Measurements from ENCODE around the gene ZFP64.
"Not testable (repeated sequence)": the region's sequence is repeated elsewhere in the genome, so short reads cannot be mapped to it uniquely, and the experiment has no call there.

The ZFP64 gene

DNA sequence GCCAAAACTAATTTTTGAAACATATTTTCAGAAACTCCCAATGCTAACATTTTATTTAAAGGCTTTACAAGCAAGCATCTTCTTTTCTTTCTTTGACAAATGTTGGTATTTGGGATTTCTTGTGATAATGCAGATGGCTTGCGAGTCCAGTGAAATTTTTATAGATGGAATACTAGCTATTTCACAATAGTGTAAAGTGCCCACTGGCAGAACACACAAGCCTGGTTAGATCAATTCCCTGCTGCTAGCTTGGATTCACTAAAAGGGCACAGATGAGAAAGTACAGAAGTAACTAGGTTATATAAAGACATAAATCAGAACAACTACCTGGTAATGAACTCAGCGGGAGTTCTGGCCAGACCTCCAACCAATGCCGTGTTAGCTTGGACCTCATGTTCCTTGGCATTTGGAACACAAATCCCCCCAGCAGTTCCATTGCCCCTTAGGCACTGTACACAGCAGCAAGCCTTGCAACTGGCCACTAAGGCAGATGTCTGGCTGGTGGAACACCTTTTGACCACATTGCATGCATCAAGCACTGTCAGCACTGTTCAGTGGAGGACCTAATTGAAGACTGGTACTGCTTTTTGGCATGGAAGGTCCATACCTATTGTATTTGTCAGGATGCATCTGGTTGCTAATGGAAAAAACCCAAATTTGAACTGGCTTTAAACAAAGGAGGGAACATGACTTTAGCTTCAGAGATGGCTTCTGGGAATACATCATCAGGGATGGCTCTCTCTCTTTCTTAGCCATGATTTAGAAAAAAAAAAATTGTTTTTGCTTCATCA, 15.6 kb upstream of the ZFP64 start:
- in situ Hi-C loops (cut with HindIII; ENCODE audit: low sequenced_read_pairs), result no loop called here

DNA sequence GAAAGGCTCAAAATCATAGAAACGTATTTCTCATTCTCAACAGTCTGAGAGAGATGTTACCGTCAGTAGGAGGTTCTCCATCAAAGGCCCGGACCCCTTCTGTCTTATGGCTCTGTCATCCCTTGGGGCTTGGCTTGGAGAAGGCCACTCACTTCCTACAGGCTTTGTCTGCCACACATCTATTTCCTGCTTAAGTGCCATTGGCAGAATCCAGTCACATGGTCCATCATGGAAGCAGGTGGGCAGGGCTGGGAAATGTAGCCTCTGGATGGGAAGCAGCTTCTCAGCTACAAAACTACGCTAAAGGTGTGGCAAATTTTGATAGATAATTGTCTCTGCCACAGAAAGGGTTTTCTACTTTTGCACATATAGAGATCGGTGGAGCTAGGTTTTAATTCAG, 12.6 kb upstream of the ZFP64 start:
- in situ Hi-C loops (cut with HindIII; ENCODE audit: low sequenced_read_pairs), result no loop called here

DNA sequence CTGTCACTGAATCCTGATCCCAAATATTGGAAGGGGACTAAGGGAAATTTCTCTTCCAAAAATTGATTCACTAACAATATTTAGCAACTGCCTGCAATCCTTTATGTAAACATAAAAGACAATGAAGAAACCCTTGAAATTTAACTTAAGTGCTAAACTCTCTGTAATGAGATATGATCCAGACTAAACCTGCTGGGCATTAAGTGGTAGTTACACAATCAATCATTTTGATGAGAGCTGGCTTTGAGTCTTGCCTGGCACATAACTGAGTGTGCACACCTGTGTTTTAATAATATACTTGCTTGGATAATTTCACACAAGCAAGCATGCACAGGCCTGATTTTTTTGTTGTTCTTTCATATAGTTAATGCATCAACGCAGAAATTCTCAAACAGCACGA, 9.8 kb upstream of the ZFP64 start:
- in situ Hi-C loops (cut with HindIII; ENCODE audit: low sequenced_read_pairs), result no loop called here

DNA sequence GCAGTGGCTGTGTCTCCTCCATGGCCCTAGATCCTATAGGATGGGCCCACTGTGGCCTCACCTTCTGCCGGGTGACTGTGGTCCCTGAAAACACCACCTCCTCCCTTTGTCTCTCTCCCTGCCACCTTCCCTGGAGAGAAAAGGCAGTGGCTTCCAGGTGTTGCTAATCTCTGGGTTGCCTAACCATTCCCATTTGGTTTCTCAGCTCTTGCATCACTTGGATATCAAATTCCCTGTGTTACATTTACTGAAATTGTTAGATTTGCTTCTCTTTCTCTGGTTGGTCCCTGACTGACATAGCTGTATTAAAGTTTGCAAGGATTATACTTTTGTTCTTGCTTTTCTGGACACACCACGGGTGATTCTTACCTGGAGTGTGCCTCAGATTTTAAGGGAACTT, 9.3 kb upstream of the ZFP64 start:
- in situ Hi-C loops (cut with HindIII; ENCODE audit: low sequenced_read_pairs), result no loop called here

DNA sequence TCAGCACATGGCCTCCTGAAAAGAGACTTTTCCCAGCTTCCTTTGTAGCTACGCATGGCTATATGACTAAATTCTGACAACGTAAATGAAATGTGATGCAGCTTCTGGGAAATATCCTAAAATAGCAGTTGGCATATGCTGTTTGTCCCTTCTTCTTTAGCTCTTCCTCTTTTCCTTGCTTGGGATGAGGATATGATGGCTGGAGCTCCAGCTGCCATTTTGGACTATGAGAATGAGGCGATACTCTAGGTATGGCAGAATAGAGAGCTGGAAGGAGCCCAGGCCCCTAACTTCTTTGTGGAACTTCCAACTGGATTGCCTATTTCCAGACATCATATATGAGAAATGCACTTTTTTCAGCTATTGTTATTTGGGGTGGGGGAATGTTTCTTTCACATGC, 5.3 kb upstream of the ZFP64 start:
- in situ Hi-C loops (cut with HindIII; ENCODE audit: low sequenced_read_pairs), result no loop called here

DNA sequence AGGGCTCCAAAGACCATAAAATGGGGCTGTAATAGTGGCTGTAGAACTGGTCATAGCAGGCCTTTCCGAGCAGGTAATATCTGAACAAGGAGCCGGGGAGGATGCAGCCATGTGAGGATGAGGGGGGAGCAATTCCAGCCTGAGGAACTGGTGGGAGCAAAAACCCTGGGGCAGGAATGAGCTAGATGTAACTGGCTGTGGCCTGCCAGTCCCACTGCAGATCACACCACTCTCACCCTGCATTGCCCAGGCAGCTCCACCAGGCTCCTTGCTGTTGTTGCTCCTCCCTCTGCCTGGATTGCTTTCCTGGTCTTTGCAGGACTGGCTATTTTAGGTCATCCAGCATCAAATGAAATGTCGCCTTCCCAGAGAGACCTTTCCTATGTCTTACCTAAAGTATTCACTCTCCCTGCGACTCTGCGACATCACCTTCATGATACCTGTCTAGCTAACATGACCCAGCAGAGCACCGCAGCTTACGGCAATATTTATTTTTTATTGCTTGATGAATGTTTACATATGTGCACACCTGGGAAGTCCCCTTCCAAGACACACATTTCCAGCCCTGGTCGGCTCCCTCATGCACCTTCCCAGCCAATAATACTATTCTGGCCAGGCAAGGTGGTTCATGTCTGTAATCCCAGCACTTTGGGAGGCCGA, 2.4 kb upstream of the ZFP64 start:
- in situ Hi-C loops (cut with HindIII; ENCODE audit: low sequenced_read_pairs), result no loop called here

DNA sequence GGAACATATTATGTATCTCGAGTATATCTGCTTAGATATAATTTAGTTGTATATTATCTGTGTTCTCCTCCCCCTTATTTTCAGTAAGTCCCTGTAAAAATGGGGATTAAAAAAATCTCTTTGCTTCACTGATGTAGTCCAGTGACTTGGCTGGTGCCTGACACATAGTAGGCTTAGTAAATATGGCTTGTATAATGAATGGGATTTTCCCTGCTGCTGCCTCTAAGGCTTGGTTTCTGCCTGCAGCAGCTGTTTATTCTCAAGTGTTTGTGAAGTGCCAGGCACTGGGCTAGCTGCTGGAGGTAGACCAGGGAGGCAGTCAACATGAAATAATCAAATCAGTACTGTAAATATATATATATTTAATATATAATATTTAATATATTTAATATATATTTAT, 1.6 kb upstream of the ZFP64 start:
- in situ Hi-C loops (cut with HindIII; ENCODE audit: low sequenced_read_pairs), result no loop called here

DNA sequence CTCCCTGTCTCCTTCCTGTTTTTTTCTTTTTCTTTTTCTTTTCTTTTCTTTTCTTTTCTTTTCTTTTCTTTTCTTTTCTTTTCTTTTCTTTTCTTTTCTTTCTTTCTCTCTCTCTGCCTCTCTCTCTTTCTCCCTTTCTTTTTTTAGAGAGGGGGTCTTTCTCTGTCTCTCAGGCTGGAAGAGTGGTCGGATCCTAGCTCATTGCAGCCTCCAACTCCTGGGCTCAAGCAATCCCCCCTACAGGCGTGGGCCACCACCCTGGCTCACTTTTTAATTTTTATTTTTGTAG, 1.1 kb upstream of the ZFP64 start:
- in situ Hi-C loops (cut with HindIII; ENCODE audit: low sequenced_read_pairs), result not testable (repeated sequence)

DNA sequence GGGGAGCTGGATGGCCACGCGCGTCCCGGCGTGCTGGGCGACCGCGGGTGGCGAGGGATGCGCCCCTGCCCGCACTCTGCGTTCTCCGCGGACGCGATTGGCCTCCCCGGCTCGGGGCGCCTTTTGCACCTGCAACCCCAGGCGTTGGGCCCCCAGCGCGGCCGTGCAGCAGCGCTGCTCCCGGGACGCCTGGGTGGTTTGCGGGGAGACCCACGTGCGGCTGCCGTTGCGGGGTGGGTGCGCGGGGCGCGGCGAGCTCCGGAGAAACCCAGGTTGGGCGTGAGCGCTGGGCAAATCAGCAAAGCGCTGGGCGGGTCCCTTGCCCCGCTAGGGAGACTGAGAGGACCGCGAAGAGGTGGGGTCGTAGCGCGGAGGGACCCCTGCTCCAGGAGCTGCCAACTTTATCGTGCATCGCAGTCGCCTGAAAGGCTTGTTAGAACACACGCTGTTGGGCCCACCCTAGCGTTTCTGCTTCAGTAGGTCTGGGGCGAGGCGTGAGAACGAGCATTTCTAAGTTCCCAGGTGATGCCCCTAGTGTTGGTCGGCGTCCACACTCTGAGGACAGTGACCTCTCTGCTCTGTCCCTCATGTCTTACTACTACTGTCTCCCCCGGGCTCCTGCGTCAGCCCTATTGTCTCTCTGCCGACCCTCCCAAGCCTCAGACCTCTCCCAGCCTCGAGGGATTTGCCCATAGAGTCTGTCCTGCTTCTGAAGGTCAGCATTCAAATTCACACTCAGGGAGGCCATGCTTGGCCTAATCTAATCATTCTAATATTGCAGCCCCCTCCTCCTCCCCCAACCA, 538 bp upstream of the ZFP64 start:
- in situ Hi-C loops (cut with HindIII; ENCODE audit: low sequenced_read_pairs), result no loop called here

DNA sequence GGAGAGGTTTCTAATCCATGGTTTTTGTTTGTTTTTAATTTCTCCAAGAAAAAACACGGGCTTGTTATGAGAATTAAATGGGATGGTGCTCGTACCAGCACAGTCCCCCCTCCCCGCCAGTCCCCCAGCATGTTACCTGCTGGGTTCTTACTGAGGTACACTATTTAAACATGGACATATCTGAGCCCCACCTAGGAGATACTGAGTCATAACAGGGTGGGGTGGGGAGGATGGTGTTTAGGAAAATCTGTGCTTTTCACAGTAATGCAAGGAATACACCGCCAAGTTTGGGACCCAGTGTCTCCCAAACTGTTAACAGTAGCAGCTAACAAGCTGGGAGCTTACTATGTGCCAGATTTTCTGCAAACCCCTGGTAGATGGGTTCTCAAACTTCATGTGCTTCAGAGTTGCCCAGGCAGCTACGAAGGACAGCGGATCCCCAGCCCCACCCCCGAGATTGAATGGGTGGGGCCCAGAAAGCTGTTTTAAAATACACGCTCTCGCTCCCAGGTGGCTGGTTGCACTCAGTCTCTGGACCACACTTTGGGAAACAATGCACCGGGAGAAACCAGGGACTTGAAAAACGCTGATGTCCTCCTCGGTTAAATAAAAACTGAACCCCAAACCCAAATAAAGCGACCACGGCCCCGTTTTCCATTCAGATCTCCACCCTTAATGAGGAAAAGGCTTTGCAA, 995 bp downstream of the ZFP64 start:
- in situ Hi-C loops (cut with HindIII; ENCODE audit: low sequenced_read_pairs), result no loop called here

DNA sequence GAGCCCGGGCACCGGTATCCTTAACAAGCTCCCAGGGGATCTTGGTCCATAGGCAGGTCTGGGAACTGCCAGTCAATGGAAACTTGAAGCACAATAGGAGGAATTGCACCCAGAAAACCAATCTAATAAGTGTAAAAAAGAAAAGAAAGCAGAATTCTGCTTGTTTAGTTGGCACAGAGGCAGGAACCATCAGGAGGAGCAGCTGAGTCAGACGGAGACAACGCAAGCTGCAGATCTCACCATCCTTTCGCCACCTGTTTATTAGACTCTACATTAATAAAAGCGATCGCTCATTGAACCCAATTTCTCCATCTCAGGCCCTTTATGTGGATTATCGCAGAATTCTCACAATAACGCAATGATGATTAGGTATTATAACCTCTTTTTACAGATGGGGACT, 9.8 kb downstream of the ZFP64 start:
- in situ Hi-C loops (cut with HindIII; ENCODE audit: low sequenced_read_pairs), result no loop called here

DNA sequence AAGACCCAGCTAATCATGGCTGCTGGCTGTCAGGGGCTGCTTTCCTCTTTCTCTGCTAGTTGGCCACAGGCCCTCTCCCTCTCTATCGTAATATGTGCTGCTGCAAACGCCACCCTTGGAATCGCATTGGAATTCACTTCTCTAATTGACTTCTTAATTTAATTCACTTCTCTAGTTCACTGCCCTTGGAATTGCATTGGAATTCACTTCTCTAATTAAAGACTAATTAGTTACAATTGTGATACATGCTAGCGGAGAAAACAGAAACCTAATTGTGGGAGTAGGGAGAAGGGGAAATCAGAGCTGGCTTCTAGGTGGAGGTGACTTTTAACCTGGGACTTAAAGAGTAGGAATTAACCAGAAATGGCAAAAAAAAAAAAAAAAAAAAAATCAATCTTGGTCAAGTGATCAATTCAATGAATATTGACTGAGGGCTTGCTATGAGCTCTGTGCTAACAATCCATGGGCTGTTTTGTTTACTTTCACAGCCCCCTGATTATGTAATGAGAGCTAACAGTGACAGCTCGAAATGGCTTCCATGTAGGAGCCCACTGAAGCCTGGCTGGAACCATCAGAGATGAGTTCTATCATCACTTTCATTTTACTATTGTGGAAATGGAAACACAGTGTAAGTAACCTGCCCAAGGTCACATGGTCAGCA, 11.3 kb downstream of the ZFP64 start:
- in situ Hi-C loops (cut with HindIII; ENCODE audit: low sequenced_read_pairs), result no loop called here

DNA sequence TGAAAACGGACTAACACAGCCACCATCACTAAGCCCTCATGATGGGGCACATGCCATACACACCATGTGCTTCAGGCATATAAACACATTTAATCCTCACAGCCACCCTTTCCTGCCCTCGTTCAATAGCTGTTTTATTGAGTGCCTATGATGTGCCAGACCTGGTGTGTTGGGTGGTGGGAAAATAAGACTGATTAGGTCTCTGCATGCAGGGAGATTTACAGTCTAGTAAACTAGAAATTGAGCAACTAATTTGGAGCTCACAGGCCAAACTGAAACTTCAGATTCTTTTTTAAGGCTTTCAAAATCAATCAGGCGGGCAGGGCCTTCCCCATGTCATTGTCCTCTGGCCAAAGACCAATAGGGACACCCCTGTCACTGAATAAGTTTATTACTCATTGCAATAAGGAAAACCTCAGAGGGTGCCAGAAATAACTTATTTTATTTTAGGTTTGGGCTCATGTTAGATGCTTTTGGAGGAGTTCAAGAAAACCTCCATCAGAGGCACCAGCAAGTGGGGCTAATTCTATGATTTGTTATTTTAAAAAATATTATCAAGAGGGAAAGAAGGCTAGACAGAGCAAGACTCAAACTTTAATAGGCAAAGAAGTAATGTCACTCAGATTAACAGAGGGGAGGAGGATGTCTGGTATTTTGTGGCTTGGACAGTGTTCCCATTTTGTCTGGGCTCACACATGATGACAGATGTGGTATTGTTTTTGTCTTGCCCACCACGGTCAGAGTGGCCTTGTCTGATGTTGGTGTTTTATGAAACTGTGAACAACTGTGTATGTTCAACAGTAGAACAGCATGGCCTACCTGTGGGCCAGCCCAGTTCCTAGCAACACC, 12.0 kb downstream of the ZFP64 start:
- in situ Hi-C loops (cut with HindIII; ENCODE audit: low sequenced_read_pairs), result no loop called here

DNA sequence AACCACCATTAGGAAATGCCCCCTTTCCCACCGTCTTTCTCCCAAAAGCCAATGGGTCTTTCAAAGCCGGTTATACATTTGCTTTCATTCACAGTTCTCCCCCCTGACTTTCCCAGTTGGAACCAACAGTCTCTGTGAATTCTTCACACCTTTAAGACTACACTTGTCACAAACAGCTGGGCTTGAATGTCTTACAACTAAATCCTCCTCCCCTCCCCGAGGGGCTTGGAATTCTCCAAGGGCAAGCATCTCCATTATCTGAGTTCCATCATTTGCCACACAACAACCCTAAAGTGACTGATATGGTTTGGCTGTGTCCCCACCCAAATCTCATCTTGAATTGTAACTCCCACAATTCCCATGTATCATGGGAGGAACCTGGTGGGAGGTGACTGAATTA, 12.9 kb downstream of the ZFP64 start:
- in situ Hi-C loops (cut with HindIII; ENCODE audit: low sequenced_read_pairs), result no loop called here

DNA sequence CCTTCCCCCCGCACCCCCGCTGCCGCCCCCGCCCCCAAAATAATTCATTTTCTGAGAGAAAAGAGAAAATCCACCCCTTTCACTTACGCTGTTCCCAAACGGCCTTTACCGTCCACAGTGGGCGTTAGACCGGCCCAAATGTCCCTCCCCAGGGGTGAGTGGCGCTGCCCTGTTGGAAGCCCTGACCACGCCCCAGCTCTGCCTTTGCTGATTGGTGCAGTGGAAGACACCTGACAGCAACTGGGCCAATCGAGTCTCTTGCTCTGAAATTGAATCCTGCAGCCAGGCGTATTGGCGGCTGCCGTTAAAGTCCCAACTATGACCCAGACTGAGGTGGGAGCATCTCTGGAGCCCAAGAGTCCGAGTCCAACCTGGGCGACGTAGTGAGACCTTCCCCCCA, 15.7 kb downstream of the ZFP64 start:
- in situ Hi-C loops (cut with HindIII; ENCODE audit: low sequenced_read_pairs), result no loop called here

DNA sequence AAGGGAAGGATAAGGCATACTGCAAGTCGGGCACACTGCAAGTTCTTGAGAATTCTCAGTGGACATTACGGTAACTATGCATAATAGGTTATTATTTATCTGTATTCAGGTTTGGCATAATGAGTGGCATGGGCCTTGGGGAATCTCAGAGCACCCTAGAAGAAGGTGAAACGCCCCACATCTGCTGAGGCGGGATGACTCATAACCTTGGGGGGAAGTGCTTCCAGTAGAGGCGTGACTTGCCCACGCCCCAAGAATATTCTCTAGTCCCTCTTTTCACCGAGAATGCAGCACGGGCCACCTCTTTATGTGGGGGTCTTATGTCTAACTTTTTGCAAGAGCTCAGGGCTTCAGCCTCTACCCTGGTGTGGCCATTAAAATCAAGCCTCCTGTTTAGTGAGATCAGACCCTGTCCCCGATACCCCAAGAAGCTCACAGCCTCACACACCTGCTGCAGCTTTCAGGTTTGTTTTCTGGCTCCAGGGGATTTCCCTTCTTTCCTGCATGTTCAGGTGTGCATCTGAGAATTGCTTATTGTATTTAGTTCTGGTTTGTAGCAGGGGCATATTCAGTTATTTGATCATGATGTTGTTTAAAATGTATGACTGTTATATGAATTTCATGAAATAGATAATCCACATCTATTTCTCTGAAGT, 19.1 kb downstream of the ZFP64 start:
- in situ Hi-C loops (cut with HindIII; ENCODE audit: low sequenced_read_pairs), result no loop called here

DNA sequence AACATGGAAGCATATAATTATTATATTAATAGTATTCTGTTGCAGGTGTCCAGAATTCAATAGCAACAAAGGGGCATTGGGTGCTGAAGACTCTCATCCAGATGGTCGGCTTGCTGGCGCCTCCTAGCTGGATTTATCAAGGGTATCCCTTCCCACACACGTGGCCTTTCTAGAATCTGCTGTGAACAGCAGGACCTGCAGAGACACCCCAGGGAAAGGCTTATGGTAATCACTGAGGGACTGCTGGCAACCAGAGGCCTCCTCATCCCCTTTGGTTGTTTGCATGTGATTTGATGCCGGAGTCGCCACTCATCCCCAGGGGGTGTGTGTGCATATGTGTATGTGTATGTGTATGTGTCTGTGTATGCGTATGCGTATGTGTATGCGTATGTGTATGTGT, 20.6 kb downstream of the ZFP64 start:
- in situ Hi-C loops (cut with HindIII; ENCODE audit: low sequenced_read_pairs), result no loop called here

DNA sequence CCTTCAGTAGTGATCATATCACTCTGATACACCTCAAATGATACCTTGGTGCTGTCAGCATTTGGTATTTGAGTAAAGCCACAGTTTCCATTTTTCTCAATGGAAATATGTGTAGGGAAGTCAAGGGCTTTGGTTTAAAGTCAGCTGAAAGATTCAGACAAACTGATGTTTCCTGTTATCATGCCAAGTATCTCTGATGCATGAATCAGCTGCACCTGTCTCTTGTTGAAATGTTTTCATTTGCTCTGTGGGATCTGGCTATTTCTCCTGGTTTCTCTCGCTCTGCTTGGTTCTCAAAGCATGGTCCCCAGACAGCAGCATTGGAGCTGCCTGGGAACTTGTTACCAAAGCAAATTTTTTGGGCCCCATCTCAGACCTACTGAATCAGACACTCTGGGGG, 23.5 kb downstream of the ZFP64 start:
- in situ Hi-C loops (cut with HindIII; ENCODE audit: low sequenced_read_pairs), result no loop called here

DNA sequence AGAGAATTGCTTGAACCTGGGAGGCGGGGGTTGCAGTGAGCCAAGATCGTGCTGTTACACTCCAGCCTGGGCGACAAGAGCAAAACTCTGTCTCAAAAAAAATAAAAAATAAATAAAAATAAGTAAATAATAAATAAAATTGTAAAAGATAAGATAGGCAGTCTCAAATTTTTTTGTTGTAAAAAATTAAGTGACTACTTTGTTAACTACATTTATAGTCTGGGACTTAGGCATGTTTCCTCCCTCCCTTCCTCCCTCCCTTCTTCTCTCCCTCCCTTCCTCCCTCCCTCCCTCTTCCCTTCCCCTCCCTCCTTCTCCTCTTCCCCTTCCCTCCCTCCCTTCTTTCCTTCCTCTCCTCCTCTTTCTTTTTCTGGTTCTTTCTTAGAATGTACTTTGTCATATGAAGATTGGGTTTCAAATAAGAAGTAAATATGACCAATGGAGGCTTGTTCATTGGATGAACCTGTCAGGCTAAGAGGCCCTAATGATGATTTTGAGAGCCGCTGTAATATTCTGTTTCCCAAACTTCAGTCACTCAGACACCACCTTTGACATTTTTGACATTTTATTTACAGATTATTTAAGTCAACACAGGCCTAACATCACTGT, 24.2 kb downstream of the ZFP64 start:
- in situ Hi-C loops (cut with HindIII; ENCODE audit: low sequenced_read_pairs), result no loop called here
